ACC112 (cell line): ENCODE data around the gene WDR91.
"Not testable (repeated sequence)": the region's sequence is repeated elsewhere in the genome, so short reads cannot be mapped to it uniquely, and the experiment has no call there.

Experiments
- H2AFZ ChIP-seq: fragments of 200-600 bp; sonication (generic); one replicate; pipeline ENCODE4 v1.6.0; 2017; ENCODE audit warnings: antibody characterized with exemption, low read length; ENCODE audit not compliant: unreplicated experiment
- H3K27ac ChIP-seq: fragments of 200-600 bp; sonication (generic); 2 replicates; pipeline ENCODE4 v1.5.1; 2014; ENCODE audit warnings: low read depth, mild to moderate bottlenecking, antibody characterized with exemption, low read length, moderate library complexity
- H3K27me3 ChIP-seq: fragments of 200-600 bp; sonication (generic); 2 replicates; pipeline ENCODE4 v1.6.1; 2014; ENCODE audit warnings: mild to moderate bottlenecking, antibody characterized with exemption, low read length, moderate library complexity, mixed read lengths; ENCODE audit not compliant: insufficient read depth
- H3K36me3 ChIP-seq: fragments of 200-600 bp; sonication (generic); 2 replicates; pipeline ENCODE4 v1.6.1; 2016; ENCODE audit warnings: mild to moderate bottlenecking, antibody characterized with exemption, low read length, moderate library complexity, mixed read lengths; ENCODE audit not compliant: insufficient read depth
- H3K4me1 ChIP-seq: fragments of 200-600 bp; sonication (generic); one replicate; pipeline ENCODE4 v1.6.1; 2016; ENCODE audit warnings: low read length, mixed read lengths; ENCODE audit not compliant: insufficient read depth, unreplicated experiment, control insufficient read depth
- H3K4me3 ChIP-seq: fragments of 200-600 bp; sonication (generic); 2 replicates; pipeline ENCODE4 v1.5.1; 2014; ENCODE audit warnings: mild to moderate bottlenecking, low read depth, low read length
- H3K79me2 ChIP-seq: fragments of 200-600 bp; sonication (generic); one replicate; pipeline ENCODE4 v1.6.0; 2016; ENCODE audit warnings: low read length; ENCODE audit not compliant: control insufficient read depth, unreplicated experiment, insufficient read depth

Gene WDR91

GRCh38 chr7:135178364-135178763 lies 33.0 kb downstream of the WDR91 start:
- no peaks in the 10 kb centered on the region for H3K27me3 ChIP-seq
- no peak overlapping the region for H2AFZ ChIP-seq
- no peak overlapping the region for H3K4me3 ChIP-seq
- H3K36me3 ChIP-seq = peaks cover 29% of the 10 kb centered on the region; the same call in 1 of the 2 replicates
- H3K4me1 ChIP-seq = no peaks in the 10 kb centered on the region
- H3K27ac ChIP-seq = no peak overlapping the region
- H3K79me2 ChIP-seq = no peaks in the 10 kb centered on the region

DNA sequence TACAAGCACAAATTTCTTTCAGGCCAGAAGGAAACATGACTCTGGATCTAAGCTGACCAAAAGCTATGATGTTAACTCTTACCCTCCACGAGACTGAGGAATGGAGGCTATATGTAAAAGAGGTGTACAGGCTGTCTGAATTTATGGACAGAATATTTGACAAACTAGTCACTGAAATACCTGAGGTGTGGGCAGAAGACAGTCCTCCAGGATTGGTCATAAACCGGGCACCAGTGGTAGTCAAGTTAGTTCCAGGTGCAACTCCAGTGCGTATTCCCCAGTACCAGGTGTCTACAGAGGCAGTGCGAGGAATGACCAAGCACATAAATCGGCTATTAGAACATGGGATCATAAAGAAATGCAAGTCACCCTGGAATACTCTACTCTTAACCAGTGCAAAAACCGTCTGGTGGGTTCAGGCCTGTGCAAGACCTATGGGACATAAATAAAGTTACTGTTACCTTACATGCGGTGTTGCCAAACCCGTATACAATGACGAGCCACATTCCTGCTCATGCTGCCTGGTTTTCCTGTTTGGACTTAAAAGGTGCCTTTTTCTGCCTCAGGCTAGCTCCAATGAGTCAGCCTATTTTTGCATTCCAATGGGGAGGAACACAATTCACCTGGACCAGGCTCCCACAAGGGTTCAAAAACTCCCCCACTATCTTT lies 34.2 kb downstream of the WDR91 start:
- Histone ChIP-seq H3K4me1 (no peaks in the 10 kb centered on the region), H2AFZ (no peak overlapping the region), H3K4me3 (no peak overlapping the region), H3K27ac (no peak overlapping the region), H3K79me2 (no peaks in the 10 kb centered on the region), H3K36me3 (peaks cover 17% of the 10 kb centered on the region; the same call in 1 of the 2 replicates), H3K27me3 (no peaks in the 10 kb centered on the region)

DNA sequence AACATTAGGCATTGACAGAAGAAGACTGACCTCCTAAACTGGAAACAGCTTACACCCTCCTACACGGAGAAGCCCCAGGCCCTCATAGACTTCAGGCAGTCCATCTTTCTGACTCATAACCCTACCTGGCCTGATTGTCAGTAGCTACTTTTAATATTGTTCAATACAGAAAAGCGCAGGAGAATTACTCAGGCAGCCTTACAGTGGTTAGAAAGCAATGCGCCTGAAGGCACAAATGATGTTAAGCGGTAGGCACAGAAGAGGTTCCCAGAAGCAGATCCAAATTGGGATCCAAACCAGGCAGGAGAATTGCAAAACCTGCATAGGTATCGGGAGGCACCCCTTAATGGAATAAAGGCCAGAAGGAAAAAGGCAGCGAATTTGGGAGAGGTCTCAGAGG lies 35.4 kb downstream of the WDR91 start:
- Histone ChIP-seq H3K27ac (no peak overlapping the region), H2AFZ (no peak overlapping the region), H3K36me3 (0 out of 2 replicates have a peak, but pooled peaks cover 9% of the 10 kb centered on the region), H3K4me1 (peaks cover 8% of the 10 kb centered on the region), H3K79me2 (no peaks in the 10 kb centered on the region), H3K27me3 (no peaks in the 10 kb centered on the region), H3K4me3 (no peak overlapping the region)

DNA sequence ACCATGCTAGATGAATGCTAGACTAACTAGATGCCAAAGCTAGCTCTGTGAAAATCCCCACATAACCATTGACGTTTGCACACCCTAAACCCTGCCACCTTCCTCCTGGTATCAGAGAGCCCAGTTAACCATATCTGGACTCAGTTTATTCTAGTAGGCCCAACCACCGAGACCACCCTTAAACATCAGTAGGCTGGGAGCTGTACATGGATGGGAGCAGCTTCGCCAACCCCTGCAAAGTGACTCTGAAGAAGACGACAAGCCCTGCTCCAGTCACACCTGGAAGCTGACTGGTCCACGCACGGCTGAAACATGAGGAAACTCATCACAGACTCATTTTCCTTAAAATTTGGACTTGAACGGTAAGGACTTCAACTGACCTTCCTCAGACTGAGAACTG lies 36.4 kb downstream of the WDR91 start:
- Histone ChIP-seq H3K36me3 (0 out of 2 replicates have a peak, but pooled peaks cover 1% of the 10 kb centered on the region), H2AFZ (no peak overlapping the region), H3K79me2 (peaks cover under 1% of the 10 kb centered on the region), H3K27me3 (no peaks in the 10 kb centered on the region), H3K27ac (no peak overlapping the region), H3K4me3 (no peak overlapping the region), H3K4me1 (peaks cover 8% of the 10 kb centered on the region)

- H2AFZ ChIP-seq, H3K27ac ChIP-seq, H3K27me3 ChIP-seq, H3K36me3 ChIP-seq, H3K4me3 ChIP-seq: not testable (repeated sequence)
- Histone ChIP-seq H3K79me2 (peaks cover 10% of the 10 kb centered on the region), H3K4me1 (peaks cover 14% of the 10 kb centered on the region)
These were observed 37.4 kb downstream of the WDR91 start for GRCh38 chr7:135173916-135174315.

- peak overlapping the region; percentile 32 for H2AFZ ChIP-seq
- peaks cover 22% of the 10 kb centered on the region for H3K4me1 ChIP-seq
- H3K27me3 ChIP-seq = not testable (repeated sequence)
- H3K79me2 ChIP-seq = peaks cover 30% of the 10 kb centered on the region
- H3K4me3 ChIP-seq = 0 out of 2 replicates have a peak overlapping the region, but pooled peaks have one; percentile 9
- H3K27ac ChIP-seq = peak overlapping the region; percentile 80
- H3K36me3 ChIP-seq = peaks cover 12% of the 10 kb centered on the region; the same call in 1 of the 2 replicates
These were observed 39.6 kb downstream of the WDR91 start for GRCh38 chr7:135171581-135172291.

GRCh38 chr7:135170998-135171481 lies 40.3 kb downstream of the WDR91 start:
- H3K27me3 ChIP-seq, H2AFZ ChIP-seq: not testable (repeated sequence)
- Histone ChIP-seq H3K4me3 (peak overlapping the region; percentile 88), H3K36me3 (peaks cover 15% of the 10 kb centered on the region; the same call in 1 of the 2 replicates), H3K4me1 (peaks cover 22% of the 10 kb centered on the region), H3K79me2 (peaks cover 33% of the 10 kb centered on the region), H3K27ac (peak overlapping the region; percentile 80)

- peak within 1 kb of the TSS; percentile 88 for H3K4me3 ChIP-seq
- H2AFZ ChIP-seq = peak within 1 kb of the TSS; percentile 32
- peak within 1 kb of the TSS; percentile 80 for H3K27ac ChIP-seq
- no peaks in the 10 kb centered on the region for H3K27me3 ChIP-seq
- peaks cover 22% of the 10 kb centered on the region for H3K4me1 ChIP-seq
- peaks cover 21% of the 10 kb centered on the region; the same call in 1 of the 2 replicates for H3K36me3 ChIP-seq
- peaks cover 33% of the 10 kb centered on the region for H3K79me2 ChIP-seq
These were observed 40.9 kb downstream of the WDR91 start, which contains the start of gene CYREN for GRCh38 chr7:135170274-135170997. Gene CYREN, minus strand, starts transcription at chr7:135170707. Its CDS starts 1,785 bp downstream, at chr7:135168922.

DNA sequence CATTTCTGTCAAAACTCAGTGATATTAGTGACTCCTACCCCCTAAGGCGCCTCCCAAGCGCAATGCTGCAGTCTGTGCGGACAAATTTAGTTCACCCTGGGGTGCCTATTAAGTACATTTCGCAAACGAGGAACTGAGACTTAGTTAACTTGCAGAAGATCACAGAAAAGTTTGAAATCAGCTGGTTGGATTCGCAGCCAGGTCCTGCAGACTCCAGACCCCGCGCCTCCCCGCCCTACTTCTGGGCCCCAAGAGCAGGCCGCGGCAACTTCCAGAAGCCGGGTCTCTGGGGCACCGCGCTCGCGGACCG lies 41.4 kb downstream of the WDR91 start:
- peaks cover 22% of the 10 kb centered on the region for H3K4me1 ChIP-seq
- peaks cover 33% of the 10 kb centered on the region for H3K79me2 ChIP-seq
- H3K27ac ChIP-seq = peak overlapping the region; percentile 80
- peaks cover 25% of the 10 kb centered on the region; the same call in 1 of the 2 replicates for H3K36me3 ChIP-seq
- H2AFZ ChIP-seq = peak overlapping the region; percentile 3
- no peaks in the 10 kb centered on the region for H3K27me3 ChIP-seq
- peak overlapping the region; percentile 88 for H3K4me3 ChIP-seq

DNA sequence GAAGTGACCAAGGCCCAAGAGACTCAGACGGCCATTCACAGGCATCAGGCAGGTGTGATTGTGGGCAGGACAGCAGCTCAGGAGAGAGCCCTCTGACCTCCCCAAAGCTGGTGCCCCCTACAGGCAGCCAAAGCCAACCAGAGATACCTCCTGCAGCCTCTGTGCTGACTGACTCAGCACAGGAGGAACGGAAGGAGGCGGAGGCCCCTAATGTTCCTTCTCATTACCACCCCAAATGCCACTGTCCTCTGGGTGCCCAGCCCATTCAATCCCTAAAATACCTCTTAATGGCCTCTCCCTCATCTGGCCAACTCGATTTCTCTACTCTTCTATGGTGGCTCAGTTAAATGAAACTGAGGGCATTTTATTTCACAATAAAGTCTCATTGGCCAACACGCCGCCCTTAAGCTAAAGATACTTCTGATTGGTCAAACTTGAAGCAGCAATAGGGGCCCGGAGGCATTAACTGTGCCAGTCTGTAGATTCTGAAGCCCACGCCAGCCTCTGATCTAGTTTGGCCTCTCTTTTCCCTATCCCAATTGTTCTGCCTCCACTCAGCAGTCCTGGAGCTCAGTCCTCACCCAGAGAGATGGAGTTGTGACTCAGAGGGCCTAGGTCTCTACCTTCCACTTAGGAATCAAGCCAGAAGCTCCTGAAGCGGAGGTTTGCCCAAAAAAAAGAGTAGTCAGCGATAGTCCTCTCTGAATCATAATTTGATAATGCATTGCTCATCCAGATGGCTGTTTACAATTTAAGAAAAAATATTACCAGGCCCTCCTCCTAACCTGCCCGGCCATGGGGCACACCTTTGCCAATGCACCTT lies 42.0 kb downstream of the WDR91 start:
- no peaks in the 10 kb centered on the region for H3K27me3 ChIP-seq
- H2AFZ ChIP-seq = peak overlapping the region; percentile 3
- peaks cover 22% of the 10 kb centered on the region for H3K4me1 ChIP-seq
- peaks cover 30% of the 10 kb centered on the region; the same call in 1 of the 2 replicates for H3K36me3 ChIP-seq
- peak overlapping the region; percentile 80 for H3K27ac ChIP-seq
- peaks cover 35% of the 10 kb centered on the region for H3K79me2 ChIP-seq
- peak overlapping the region; percentile 88 for H3K4me3 ChIP-seq
